ENCODE results near the gene FYCO1.

DNA sequence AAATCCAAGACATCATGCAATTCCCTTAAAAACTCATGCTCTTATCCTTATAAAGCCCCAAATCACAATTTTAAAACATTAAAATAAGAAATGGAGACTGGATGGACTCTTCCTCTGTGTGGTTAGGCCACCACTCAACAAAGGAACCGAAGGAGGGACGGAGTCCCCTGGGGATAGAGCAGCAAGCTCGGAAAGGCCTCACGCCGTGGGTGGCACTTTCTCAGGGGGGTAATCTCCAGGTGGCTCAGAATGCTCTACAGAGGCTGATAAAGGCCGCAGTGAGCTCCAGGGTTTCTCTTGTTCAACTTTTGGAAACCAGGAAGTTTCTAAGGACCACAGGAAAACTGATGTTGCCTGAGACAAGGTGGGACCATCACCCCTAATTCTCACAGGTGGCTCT lies 86.1 kb downstream of the FYCO1 start:
- TF ChIP-seq JUND (IDR thresholded peaks at IDR 0.05; ENCODE audit: low read length) (no peak), EP300 (IDR thresholded peaks at IDR 0.05; ENCODE audit: borderline replicate concordance in 1 of 2, low read depth in 2 of 2, low read length in 2 of 2) (no peak), JUN (IDR thresholded peaks at IDR 0.05; ENCODE audit: low read depth, low read length) (no peak), EZH2 (IDR thresholded peaks at IDR 0.05; ENCODE audit: low read depth, low read length, severe bottlenecking) (no peak), POLR2AphosphoS5 (IDR thresholded peaks at IDR 0.05; ENCODE audit: low read depth, low read length) (no peak), SP4 (IDR thresholded peaks at IDR 0.05; ENCODE audit: low read length) (no peak), HDAC2 (IDR thresholded peaks at IDR 0.05; ENCODE audit: borderline replicate concordance in 1 of 2, low read depth in 2 of 2, low read length in 2 of 2) (no peak), SAP30 (IDR thresholded peaks at IDR 0.05; ENCODE audit: insufficient read depth, insufficient replicate concordance, low read length) (no peak)
- TF ChIP-seq, protein P1, sequence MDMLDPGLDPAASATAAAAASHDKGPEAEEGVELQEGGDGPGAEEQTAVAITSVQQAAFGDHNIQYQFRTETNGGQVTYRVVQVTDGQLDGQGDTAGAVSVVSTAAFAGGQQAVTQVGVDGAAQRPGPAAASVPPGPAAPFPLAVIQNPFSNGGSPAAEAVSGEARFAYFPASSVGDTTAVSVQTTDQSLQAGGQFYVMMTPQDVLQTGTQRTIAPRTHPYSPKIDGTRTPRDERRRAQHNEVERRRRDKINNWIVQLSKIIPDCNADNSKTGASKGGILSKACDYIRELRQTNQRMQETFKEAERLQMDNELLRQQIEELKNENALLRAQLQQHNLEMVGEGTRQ (IDR thresholded peaks at IDR 0.05; ENCODE audit: low read length), result no peak
- TF ChIP-seq, protein P2, sequence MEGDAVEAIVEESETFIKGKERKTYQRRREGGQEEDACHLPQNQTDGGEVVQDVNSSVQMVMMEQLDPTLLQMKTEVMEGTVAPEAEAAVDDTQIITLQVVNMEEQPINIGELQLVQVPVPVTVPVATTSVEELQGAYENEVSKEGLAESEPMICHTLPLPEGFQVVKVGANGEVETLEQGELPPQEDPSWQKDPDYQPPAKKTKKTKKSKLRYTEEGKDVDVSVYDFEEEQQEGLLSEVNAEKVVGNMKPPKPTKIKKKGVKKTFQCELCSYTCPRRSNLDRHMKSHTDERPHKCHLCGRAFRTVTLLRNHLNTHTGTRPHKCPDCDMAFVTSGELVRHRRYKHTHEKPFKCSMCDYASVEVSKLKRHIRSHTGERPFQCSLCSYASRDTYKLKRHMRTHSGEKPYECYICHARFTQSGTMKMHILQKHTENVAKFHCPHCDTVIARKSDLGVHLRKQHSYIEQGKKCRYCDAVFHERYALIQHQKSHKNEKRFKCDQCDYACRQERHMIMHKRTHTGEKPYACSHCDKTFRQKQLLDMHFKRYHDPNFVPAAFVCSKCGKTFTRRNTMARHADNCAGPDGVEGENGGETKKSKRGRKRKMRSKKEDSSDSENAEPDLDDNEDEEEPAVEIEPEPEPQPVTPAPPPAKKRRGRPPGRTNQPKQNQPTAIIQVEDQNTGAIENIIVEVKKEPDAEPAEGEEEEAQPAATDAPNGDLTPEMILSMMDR (IDR thresholded peaks at IDR 0.05; ENCODE audit: control extremely low read depth in 1 of 3, insufficient read depth in 1 of 3, low read depth in 1 of 3, low read length in 3 of 3), result no peak
